Activated naive CD4-positive, alpha-beta T cell treated with anti-CD3 and anti-CD28 coated beads, Interleukin-2, amount 50 U/mL, for 24 hours (primary cell): ENCODE measurements around the gene TRIM54.

ENCODE experiments used
- H3K27ac Mint-ChIP-seq: one replicate; pipeline ENCODE4 v1.8.0; 2021; ENCODE audit warnings: mild to moderate bottlenecking, mixed read lengths
- H3K27me3 Mint-ChIP-seq: one replicate; pipeline ENCODE4 v1.8.0; 2021; ENCODE audit warnings: mixed read lengths
- H3K36me3 Mint-ChIP-seq: one replicate; pipeline ENCODE4 v1.8.0; 2021; ENCODE audit warnings: mixed read lengths
- H3K4me1 Mint-ChIP-seq: one replicate; pipeline ENCODE4 v1.8.0; 2021; ENCODE audit warnings: mixed read lengths
- H3K4me3 Mint-ChIP-seq: one replicate; pipeline ENCODE4 v1.8.0; 2021; ENCODE audit warnings: mild to moderate bottlenecking, mixed read lengths
- H3K9me3 Mint-ChIP-seq: one replicate; pipeline ENCODE4 v1.8.0; 2021; ENCODE audit warnings: mixed read lengths

The TRIM54 gene

DNA sequence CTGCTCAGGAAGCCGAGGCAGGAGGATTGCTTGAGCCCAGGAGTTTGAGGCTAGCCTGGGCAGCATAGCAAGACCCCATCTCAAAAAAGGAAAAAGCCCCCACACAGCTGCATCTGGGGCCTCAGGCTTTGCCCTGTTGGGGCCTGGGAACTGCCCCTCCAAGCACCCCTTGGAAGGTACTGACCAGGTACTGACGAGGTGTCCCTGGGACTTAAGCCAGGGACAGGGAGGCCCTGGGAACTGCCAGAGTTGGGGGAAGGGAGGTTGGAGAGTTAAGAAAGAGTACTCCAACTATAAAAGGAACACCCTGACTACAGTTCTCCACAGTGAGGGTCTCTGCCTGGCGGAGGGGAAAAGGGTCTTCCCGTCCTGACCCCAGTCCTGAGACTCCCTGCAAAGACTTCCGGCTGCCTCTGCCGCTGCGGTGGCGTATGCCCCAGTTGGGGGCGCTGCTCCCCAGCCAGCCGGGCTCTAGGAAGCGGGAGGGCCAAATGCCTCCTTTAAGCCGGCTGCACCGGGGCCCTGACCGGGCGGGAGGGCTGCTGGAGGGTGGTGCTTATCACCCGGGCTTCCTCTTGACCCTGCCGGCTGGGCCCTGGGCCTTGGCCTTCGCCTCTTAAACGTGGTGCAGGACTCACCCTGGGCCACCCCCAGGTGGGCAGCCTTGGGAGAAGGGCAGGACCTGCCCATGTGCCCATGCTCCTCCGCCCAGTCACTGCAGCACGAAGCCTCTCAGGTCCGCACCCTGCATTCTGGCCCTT, 32.2 kb upstream of the TRIM54 start:
- H3K4me1 Mint-ChIP-seq, result no peaks in the 10 kb centered on the region
- H3K9me3 Mint-ChIP-seq, result no peaks in the 10 kb centered on the region
- H3K27me3 Mint-ChIP-seq, result peaks cover 2% of the 10 kb centered on the region
- no peak overlapping the region for H3K4me3 Mint-ChIP-seq
- no peaks in the 10 kb centered on the region for H3K36me3 Mint-ChIP-seq
- H3K27ac Mint-ChIP-seq, result no peak overlapping the region

DNA sequence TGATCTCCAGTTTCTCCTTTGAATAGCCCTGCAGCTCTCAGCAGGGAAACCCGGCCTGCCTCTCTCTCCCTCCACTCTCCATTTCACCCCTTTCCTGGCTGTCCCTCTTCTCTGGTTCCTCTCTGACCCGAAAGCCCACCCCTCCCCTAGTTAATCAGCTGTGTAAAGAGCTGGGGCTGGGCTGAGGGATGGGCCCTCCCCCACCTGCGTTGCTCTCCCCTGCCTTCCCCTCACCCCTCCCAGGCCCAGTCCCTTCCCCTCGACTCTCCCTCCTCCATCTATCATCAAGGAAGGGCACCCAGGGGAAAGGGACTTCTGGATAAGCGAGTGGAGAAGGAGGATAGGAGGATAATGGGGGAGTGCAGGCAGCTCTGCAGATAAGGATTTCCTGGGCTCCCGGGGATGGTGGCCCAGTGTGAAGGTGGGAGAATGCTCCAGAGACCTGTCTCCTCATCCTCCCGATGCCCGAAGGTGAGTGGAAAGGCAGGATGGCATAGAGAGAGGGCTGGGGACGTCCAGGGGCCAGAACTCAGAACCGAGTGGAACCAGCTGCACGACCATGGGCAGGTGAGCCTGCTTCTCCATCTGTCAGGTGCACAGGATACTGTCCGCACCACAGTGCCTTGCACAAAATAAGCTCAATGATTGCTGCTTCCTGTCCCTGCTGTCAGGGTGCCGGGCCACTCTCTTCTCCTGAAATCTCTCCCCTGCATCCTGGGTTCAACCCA, 31.4 kb upstream of the TRIM54 start:
- Mint-ChIP-seq H3K27ac (no peak overlapping the region), H3K4me1 (no peaks in the 10 kb centered on the region), H3K27me3 (peaks cover 4% of the 10 kb centered on the region), H3K4me3 (no peak overlapping the region), H3K36me3 (no peaks in the 10 kb centered on the region), H3K9me3 (no peaks in the 10 kb centered on the region)

DNA sequence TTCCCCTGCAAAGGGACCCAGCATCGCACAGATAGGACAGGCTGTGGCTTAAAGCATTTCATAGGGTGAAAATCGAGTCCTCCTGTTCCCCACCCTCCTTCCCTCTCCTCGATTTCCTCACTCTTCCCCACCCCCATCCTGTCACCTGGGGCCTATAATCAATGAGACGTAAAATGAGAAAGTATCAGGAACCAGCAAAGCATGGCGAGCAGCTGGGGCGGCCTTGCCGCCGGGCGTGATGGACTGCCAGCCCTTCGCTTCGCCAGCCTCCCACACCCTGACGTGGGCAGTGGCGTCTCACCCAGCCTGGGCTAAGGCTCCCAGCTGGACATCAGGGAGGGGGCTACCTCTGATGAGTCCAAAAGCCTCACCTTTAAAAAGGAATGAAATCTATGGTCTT, 30.5 kb upstream of the TRIM54 start:
- H3K4me3 Mint-ChIP-seq, result no peak overlapping the region
- H3K27ac Mint-ChIP-seq, result no peak overlapping the region
- no peaks in the 10 kb centered on the region for H3K36me3 Mint-ChIP-seq
- peaks cover 9% of the 10 kb centered on the region for H3K27me3 Mint-ChIP-seq
- no peaks in the 10 kb centered on the region for H3K9me3 Mint-ChIP-seq
- no peaks in the 10 kb centered on the region for H3K4me1 Mint-ChIP-seq

DNA sequence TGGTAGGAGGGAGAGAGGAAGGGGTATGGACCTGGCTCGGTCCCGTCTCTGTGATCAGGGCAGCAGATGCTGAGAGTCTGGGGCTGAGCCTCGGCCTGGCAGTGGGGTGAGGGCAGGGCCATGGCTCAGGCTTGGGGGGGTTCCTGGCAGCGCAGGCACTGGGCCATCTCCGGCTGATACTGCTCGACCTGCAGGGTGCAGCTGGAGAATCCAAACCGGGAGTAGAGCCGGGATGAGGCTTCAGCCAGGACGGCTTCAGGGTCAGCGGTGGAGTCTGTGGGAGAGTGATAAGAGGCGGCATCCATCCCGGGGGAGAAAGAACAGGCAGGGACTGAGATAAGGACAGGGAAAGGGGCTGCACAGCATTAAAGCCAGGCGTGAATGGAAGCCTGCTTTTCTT, 27.0 kb upstream of the TRIM54 start:
- Mint-ChIP-seq H3K4me1 (no peaks in the 10 kb centered on the region), H3K4me3 (no peak overlapping the region), H3K36me3 (no peaks in the 10 kb centered on the region), H3K27me3 (peaks cover 26% of the 10 kb centered on the region), H3K27ac (no peak overlapping the region), H3K9me3 (no peaks in the 10 kb centered on the region)

DNA sequence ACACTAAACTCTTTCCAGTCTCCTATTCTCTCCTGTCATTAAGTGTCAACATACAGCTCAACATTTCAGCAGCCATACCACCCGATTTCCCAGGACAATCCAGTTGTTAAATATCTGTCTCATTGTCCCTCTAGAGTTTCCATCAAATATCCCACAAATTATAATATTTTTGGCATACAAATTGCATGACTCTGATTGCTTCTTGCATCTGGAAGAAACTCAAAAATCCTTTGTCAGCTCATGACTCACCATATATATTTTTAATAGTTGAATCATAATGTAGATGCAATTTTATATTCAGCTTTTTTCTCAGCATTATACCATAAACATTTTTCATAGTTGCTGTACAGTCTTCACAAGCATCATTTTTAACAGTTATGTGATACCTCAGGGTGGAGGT, 26.6 kb upstream of the TRIM54 start:
- Mint-ChIP-seq H3K27me3 (peaks cover 31% of the 10 kb centered on the region), H3K4me1 (no peaks in the 10 kb centered on the region), H3K4me3 (no peak overlapping the region), H3K36me3 (no peaks in the 10 kb centered on the region), H3K27ac (no peak overlapping the region), H3K9me3 (no peaks in the 10 kb centered on the region)

DNA sequence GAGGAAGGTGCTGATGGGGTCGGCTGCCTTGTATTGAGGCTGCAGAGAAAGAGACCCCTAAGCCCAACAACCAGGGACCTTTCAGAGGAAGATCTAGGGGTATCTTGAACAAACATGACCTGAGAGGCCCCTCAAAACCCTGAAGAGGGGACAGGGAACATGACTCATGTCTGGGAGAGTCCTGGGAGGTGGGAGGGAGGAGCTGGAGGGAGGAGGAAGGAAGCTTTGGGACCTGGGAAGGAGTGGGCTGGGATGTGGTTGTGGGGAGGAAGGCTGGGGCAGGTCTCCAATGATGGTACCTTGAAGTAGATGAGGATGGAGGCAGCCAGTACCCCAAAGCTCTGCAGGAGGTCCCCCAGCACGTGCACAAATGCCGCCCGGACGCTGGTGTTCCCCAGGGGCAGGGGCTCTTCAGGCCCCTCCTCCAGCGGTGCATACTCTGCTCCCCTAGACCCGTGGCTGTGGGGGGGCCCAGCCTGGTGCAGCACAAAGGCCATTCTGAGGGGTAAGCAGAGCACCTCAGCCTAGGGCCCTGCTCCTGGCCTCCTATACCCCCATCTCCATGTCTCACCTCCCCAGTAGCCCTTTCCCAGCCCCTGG, 25.3 kb upstream of the TRIM54 start:
- no peak overlapping the region for H3K27ac Mint-ChIP-seq
- peaks cover 11% of the 10 kb centered on the region for H3K4me1 Mint-ChIP-seq
- H3K36me3 Mint-ChIP-seq, result no peaks in the 10 kb centered on the region
- H3K9me3 Mint-ChIP-seq, result no peaks in the 10 kb centered on the region
- peaks cover 43% of the 10 kb centered on the region for H3K27me3 Mint-ChIP-seq
- no peak overlapping the region for H3K4me3 Mint-ChIP-seq

DNA sequence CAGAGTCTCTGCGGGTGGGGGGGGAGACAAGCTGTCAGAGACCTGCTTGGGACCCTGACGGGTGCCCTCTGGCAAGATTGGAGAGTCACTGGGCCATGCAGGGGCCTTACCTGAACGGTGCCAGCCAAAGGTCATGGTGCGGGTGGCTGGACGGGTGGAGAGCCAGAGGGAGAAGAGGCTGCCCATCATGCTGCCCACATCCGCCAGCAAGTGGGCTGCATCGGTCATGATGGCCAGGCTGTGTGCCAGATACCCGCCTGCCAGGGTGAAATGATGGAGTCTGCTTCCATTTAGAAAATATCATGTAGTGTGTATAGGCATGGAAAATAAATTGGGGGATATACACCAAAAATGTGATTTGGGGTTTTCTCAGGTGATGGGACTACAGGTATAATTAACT, 24.2 kb upstream of the TRIM54 start:
- peaks cover 12% of the 10 kb centered on the region for H3K4me1 Mint-ChIP-seq
- peaks cover 43% of the 10 kb centered on the region for H3K27me3 Mint-ChIP-seq
- H3K27ac Mint-ChIP-seq, result no peak overlapping the region
- H3K36me3 Mint-ChIP-seq, result no peaks in the 10 kb centered on the region
- H3K4me3 Mint-ChIP-seq, result no peak overlapping the region
- H3K9me3 Mint-ChIP-seq, result no peaks in the 10 kb centered on the region

DNA sequence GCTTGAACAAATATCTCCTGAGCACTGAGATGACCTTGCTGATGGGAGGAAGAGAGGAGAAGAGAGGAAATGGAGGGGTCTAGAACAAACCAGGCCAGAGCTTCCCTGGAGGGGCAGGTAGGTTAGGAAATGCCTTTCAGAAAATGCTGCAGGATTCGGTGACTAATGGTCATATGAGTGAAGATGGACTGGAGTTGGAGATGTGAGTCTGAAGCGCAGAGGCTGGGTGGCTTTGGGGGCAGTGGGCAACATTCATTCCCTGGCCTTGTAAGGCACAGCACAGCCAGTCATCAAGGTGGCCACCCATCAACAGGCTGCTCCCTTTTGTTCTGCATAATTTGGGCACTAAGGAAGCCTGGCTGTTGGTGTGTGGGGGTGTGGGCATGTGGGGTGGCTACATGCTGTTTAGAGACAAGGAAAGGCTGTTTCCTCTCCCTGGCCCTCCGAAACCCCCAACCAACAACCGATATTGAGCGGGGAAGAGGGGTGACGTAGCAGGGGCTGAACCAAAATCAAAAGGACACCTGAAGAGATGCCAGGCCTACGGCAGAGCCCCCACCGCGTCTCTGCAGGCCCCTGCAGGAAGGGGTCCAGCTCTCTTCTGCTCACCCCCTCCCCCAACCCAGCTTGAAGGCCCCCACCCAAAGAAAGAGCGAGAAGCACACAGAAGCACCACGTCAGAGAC, 20.8 kb upstream of the TRIM54 start:
- Mint-ChIP-seq H3K36me3 (no peaks in the 10 kb centered on the region), H3K27me3 (peaks cover 50% of the 10 kb centered on the region), H3K9me3 (no peaks in the 10 kb centered on the region), H3K4me3 (peak overlapping the region; percentile 86), H3K27ac (peak overlapping the region; percentile 31), H3K4me1 (peaks cover 28% of the 10 kb centered on the region)

DNA sequence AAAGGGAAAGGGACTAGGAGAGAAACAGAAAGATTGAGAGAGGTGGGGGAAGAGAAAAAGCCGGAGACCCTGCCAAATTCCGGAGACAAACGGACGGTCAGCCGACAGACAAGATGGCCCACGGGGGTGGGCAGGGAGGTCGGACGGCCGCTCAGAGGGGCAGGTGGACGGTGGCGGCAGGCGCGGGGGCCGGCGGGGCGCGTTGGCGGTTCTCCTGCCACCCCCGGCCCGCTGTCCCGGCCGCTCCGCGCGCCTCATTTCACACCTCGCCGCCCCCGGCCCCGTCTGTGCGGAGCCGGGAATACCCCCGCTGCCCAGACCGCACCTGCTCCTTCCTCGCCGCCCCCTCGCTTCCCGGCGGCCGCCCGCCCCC, 20.3 kb upstream of the TRIM54 start:
- peaks cover 28% of the 10 kb centered on the region for H3K4me1 Mint-ChIP-seq
- H3K9me3 Mint-ChIP-seq, result no peaks in the 10 kb centered on the region
- H3K4me3 Mint-ChIP-seq, result peak overlapping the region; percentile 86
- H3K27me3 Mint-ChIP-seq, result peaks cover 47% of the 10 kb centered on the region
- H3K27ac Mint-ChIP-seq, result no peak overlapping the region
- no peaks in the 10 kb centered on the region for H3K36me3 Mint-ChIP-seq

DNA sequence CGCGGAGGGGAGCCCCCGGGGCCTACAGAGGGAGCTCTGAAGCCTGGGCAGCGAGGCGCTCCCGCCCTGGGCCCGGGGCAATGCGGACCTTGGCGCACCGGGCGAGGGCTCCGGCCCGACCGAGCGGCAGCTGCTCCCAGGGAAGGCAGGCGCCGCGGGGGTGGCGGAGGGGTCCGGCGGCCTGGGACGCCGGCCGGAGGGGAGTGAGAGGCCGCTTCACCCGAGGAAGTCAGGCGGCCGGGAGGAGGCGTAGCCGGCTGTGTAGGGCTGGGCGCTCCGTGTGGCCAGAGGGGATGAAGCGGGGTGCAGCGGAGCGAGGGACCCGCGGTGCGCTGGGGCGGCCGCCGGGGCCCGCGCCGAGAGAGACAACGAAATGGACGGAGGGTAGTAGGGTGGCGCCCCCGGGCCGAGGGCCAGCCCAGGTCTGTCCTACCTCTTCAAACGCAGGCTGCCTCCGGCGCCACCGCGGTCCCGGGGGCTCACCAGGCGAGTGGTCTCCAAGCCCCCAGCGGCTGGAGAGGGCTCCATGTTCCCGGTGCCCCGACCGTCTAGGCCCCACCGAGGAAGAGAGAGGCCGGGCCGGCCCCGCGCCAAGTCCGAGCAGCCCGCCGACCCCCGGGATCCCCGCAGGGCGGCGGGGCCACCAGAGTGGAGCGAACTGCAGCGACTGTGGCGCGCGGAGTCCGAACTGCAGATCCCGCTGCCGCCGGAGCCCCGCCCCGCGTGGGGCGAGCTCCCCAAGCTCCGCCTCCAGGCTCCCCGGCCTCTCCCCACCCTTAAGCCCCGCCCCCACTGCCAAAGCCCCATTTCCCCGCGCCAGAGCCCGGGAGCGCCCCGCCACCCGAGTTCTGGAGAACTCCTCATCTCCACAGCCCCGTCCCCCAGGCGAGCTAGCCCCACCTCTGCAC, 19.6 kb upstream of the TRIM54 start, which contains the start of gene SLC30A3:
SLC30A3 (minus strand) TSS at position 669 of the 908 bp plus-strand sequence; CDS start at position 528, 141 bp downstream.
- no peaks in the 10 kb centered on the region for H3K36me3 Mint-ChIP-seq
- no peak within 1 kb of the TSS for H3K27ac Mint-ChIP-seq
- H3K4me1 Mint-ChIP-seq, result peaks cover 28% of the 10 kb centered on the region
- peak within 1 kb of the TSS; percentile 87 for H3K4me3 Mint-ChIP-seq
- H3K9me3 Mint-ChIP-seq, result no peaks in the 10 kb centered on the region
- H3K27me3 Mint-ChIP-seq, result peaks cover 42% of the 10 kb centered on the region

DNA sequence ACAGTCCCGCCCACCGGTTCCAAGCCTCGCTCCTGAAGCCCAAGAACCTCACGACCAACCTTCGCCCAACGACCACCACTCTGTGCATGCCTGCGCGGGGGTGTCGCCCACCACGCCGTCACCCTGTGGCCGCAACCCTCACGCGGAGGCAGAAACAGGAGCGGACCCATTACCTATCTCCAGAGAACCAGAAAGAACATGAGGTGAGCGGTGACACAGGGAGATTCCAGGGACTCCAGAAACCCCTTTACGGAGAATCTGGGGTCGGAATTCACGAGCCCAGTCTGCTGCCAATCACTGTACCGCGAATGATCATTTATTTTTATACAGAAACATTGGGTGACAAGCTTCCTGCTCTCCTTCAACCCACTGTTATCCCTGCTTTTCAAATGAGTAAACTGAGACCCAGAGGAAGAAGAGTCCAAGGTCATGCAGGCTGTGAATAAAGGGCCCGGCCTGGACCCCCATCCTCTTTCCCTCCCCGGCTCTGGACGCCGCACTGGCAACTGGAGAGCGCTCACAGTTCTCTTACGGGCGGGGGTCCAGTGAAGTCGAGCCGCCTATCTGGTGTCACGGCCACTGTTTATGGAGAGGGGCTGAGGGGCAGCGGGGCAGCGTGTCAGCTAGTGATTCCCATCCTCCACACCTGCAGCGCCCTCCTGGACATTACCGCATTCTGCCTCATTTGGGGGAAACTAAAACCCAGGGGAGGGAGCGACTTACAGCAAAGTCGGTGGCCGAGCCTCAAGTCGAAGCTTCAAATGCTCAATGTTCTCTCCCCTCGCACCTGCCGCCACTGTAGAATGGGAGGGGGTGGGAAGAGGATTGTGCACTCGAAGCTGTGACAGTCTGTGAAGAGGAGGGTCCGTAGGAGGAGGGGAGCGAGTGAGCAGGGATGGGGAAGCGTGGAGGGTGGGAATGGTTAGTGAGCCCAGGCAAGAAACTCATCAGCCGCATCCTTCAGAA, 18.7 kb upstream of the TRIM54 start:
- no peaks in the 10 kb centered on the region for H3K36me3 Mint-ChIP-seq
- H3K4me1 Mint-ChIP-seq, result peaks cover 28% of the 10 kb centered on the region
- peaks cover 40% of the 10 kb centered on the region for H3K27me3 Mint-ChIP-seq
- peak overlapping the region; percentile 87 for H3K4me3 Mint-ChIP-seq
- no peaks in the 10 kb centered on the region for H3K9me3 Mint-ChIP-seq
- H3K27ac Mint-ChIP-seq, result no peak overlapping the region

DNA sequence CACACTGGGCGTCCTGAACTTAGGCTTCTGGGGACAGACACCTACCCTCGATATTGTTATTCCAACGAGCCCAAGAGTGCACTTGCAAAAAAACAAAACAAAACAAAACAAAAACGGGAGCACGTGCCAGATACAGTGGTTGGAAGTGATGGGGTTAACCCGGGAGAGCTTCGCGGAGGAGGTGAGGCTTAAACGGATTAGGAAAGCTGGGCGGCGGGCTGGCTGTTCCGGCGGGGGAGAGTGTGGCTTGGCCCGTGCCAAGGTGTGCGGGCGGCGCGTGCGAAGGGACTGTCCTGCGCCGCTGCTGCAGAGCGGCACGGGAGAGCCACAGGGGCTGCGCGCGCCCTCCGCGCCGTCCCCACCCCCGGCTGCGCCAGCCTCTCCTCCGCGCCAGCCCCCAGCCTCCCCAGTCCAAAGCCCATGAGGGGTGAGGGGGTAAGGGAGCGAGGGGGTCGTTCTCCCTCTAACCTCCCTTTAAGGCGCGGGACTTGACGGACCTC, 17.9 kb upstream of the TRIM54 start:
- Mint-ChIP-seq H3K36me3 (no peaks in the 10 kb centered on the region), H3K4me3 (peak overlapping the region; percentile 87), H3K27me3 (peaks cover 37% of the 10 kb centered on the region)

DNA sequence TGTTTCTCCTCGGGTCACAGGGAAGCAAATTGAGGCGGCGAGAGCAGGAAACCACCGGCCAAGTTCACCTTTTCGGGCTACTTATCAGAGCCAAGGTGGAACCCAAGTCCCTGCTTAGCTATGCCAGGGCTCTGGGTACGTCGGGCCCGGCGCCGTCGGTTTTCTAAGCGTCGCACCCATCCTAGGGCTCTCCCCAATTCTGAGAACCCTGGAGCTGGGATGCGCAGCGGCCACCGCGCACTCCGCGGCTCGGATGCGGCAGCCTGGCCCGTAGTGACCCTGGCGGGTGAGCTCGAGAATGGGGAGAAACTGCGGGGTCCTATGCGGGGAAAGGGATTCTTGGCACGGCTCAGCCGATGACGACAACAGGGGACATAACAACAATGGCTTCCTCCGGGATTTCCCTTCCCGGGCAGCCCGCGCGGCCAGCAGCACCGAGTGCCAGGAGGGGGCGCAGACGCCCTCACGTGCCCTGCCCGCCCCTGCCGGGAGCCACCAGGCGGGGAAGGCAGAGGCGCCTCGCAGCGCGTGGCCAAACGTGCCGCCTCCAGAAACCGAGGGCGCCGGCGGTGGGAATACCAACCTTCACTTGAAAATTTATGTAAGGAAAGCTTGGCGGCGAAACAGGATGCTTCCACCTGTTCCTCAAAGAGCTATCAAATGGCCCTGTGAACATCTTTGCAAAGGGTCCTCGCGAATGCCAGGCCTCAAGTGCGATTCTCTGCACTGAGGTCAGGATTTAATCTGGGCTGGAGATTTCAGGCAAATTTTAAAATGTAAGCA, 17.3 kb upstream of the TRIM54 start:
- no peaks in the 10 kb centered on the region for H3K36me3 Mint-ChIP-seq
- peaks cover 28% of the 10 kb centered on the region for H3K4me1 Mint-ChIP-seq
- H3K27ac Mint-ChIP-seq, result no peak overlapping the region
- H3K9me3 Mint-ChIP-seq, result no peaks in the 10 kb centered on the region
- peak overlapping the region; percentile 71 for H3K4me3 Mint-ChIP-seq
- H3K27me3 Mint-ChIP-seq, result peaks cover 32% of the 10 kb centered on the region

More for the DNA sequence above, 17.9 kb upstream of the TRIM54 start:
- no peak overlapping the region for H3K27ac Mint-ChIP-seq
- H3K9me3 Mint-ChIP-seq, result no peaks in the 10 kb centered on the region
- H3K4me1 Mint-ChIP-seq, result peaks cover 28% of the 10 kb centered on the region
